Measurements from ENCODE around the gene SLC37A1. TPM values are rescaled to one million over a fixed set of nuclear protein-coding genes. Genes with fewer than 3 reads are reported as not detected.
A peak's percentile ranks its signal among the peaks of the same experiment; 100 is the strongest.

SLC37A1 gene
- total and polyA plus RNA-seq, 2 donors from 2014 or later: 3.4 to 21.8 TPM

DNA sequence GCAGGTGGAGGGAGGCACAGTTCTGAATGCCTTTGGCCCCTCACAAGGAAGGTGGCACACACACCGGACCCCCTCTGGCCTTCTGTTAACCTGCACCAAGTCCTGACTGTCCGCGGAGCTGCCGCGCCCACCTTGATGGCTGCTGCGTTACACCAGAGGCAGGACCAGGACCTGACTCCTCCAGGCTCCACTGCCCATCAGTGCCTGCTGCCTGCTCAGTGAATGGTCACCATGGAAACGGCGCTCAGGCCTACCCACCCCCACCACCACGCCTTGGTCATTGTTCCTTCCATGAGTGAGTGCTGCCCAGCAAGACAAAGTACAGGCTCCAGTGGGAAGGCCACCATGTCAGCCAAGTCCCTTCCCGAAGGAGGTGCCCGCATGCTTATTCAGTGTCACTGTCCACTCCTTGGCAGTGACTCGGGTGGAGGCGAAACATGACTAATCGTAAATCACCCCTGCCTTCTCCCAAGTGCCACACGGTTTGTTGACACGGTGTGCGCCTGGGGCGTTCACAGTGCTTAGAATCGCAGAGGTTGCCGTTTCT, 57.3 kb downstream of the SLC37A1 start:
- intact Hi-C loops (cut with DNase I): no loop called here
- peaks cover 0 to 4% (median 3%) of the 10 kb centered on the region in 3 donors for H3K36me3 ChIP-seq (ENCODE audit: control insufficient read depth in 2 of 3, insufficient read depth in 3 of 3, low read length in 3 of 3)

DNA sequence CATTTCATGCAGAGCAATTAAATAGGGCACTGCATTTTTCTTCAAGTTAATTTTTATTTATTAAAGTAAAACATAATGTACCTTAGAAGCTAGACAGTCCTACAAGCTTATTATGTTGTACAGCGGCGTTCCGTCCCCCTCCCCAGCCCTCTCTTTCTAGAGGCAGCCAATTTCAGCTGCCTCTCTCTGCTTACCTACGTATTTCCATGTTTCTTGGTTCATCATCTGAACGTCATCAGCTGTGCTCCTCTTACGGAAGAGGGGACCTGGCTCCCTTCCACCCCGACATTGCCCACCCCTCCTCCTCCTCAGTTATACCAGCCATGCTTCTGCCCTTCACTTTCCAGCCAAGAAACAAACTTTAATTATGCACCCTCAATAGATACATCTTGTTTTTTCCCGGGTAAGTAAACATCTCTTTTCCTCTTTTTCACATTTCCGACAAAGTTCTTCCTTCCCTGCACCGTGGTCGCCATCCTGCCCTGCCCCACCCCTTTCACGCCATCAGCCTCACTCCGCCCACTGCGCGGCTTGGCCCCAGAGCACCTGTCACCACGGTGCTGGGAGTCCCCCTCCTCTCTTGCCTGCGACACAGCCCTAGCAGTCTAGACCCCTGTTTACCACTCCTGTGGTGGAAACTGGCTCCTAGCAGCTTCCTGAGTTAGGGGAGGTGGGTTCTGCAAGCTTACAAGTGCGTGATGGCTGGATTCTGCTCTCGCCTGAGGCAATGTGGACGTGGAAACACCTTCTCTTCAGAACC, 57.9 kb downstream of the SLC37A1 start:
- no peak overlapping the region for H3K27ac ChIP-seq (ENCODE audit: low read depth in 2 of 2, low read length in 2 of 2)
- no peaks in the 10 kb centered on the region for H3K27me3 ChIP-seq (ENCODE audit: control insufficient read depth, insufficient read depth, low read length)
- DNase-seq: peak in 2 of 5 donors; percentile 47 to 61
- peaks cover 0 to 4% (median 3%) of the 10 kb centered on the region in 3 donors for H3K36me3 ChIP-seq (ENCODE audit: control insufficient read depth in 2 of 3, insufficient read depth in 3 of 3, low read length in 3 of 3)
- H3K4me1 ChIP-seq (ENCODE audit: control insufficient read depth in 2 of 3, insufficient read depth in 2 of 3, low read depth in 1 of 3, low read length in 3 of 3): peaks cover 0 to 3% (median 2%) of the 10 kb centered on the region in 3 donors
- no peak overlapping the region for H3K9ac ChIP-seq (ENCODE audit: low read length in 3 of 3)
- no peak for FAIRE-seq
- TF ChIP-seq, protein P1, sequence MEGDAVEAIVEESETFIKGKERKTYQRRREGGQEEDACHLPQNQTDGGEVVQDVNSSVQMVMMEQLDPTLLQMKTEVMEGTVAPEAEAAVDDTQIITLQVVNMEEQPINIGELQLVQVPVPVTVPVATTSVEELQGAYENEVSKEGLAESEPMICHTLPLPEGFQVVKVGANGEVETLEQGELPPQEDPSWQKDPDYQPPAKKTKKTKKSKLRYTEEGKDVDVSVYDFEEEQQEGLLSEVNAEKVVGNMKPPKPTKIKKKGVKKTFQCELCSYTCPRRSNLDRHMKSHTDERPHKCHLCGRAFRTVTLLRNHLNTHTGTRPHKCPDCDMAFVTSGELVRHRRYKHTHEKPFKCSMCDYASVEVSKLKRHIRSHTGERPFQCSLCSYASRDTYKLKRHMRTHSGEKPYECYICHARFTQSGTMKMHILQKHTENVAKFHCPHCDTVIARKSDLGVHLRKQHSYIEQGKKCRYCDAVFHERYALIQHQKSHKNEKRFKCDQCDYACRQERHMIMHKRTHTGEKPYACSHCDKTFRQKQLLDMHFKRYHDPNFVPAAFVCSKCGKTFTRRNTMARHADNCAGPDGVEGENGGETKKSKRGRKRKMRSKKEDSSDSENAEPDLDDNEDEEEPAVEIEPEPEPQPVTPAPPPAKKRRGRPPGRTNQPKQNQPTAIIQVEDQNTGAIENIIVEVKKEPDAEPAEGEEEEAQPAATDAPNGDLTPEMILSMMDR (IDR thresholded peaks at IDR 0.05; ENCODE audit: borderline replicate concordance, extremely low read depth, insufficient read depth): no peak
- no peaks in the 10 kb centered on the region for H3K9me3 ChIP-seq (ENCODE audit: control insufficient read depth in 2 of 3, insufficient read depth in 1 of 3, low read length in 3 of 3)
- intact Hi-C loops (cut with DNase I): no loop called here
- no peak overlapping the region for H3K4me3 ChIP-seq (ENCODE audit: low read length in 3 of 3)

More for the DNA sequence above, 57.3 kb downstream of the SLC37A1 start:
- DNase-seq (peak; percentile 94 to 96 (median 95)), FAIRE-seq (no peak)
- Histone ChIP-seq H3K27ac (ENCODE audit: low read depth in 2 of 2, low read length in 2 of 2) (no peak overlapping the region), H3K9me3 (ENCODE audit: control insufficient read depth in 2 of 3, insufficient read depth in 1 of 3, low read length in 3 of 3) (no peaks in the 10 kb centered on the region), H3K4me3 (ENCODE audit: low read length in 3 of 3) (no peak overlapping the region), H3K4me1 (ENCODE audit: control insufficient read depth in 2 of 3, insufficient read depth in 2 of 3, low read depth in 1 of 3, low read length in 3 of 3) (peaks cover 0 to 3% (median 2%) of the 10 kb centered on the region in 3 donors), H3K27me3 (ENCODE audit: control insufficient read depth, insufficient read depth, low read length) (no peaks in the 10 kb centered on the region), H3K9ac (ENCODE audit: low read length in 3 of 3) (no peak overlapping the region)
- TF ChIP-seq, protein P1 (IDR thresholded peaks at IDR 0.05; ENCODE audit: borderline replicate concordance, extremely low read depth, insufficient read depth): no peak

DNA sequence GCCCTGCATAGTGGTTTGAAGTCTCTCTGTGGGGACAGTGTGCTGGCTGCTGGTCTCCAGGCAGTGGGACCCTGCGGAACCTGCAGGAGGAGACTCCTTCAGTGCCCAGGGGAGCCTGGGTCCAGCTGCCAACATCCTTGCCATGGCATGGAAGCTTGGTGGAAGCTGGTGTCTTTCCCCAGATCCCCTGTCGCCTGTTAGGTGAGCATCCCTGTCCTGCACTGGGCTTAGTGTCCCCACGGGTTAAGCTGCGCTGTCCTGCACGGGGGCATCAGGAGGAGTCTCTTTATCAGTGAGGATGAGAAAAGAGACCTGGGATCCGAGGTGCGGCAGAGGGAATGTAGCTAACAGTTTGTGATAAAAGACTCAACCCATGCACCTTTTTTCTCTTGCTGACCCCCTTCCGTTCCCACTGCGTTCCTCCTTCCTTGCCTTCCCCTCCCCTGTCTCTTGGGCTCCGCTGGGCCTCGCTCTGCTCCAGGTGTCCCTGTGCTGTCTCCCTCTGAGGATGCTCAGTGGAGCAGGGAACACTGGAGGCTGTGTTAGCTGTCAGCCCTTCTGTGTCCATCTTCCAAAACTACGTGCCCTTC, 59.3 kb downstream of the SLC37A1 start:
- peaks cover 0 to 4% (median 3%) of the 10 kb centered on the region in 3 donors for H3K36me3 ChIP-seq (ENCODE audit: control insufficient read depth in 2 of 3, insufficient read depth in 3 of 3, low read length in 3 of 3)
- no peak for FAIRE-seq
- intact Hi-C loops (cut with DNase I): no loop called here
- H3K27ac ChIP-seq (ENCODE audit: low read depth in 2 of 2, low read length in 2 of 2): no peak overlapping the region
- DNase-seq: peak in 2 of 5 donors; percentile 32 to 44
- no peak overlapping the region for H3K9ac ChIP-seq (ENCODE audit: low read length in 3 of 3)
- H3K27me3 ChIP-seq (ENCODE audit: control insufficient read depth, insufficient read depth, low read length): no peaks in the 10 kb centered on the region
- no peak overlapping the region for H3K4me3 ChIP-seq (ENCODE audit: low read length in 3 of 3)
- TF ChIP-seq, protein P1 (IDR thresholded peaks at IDR 0.05; ENCODE audit: borderline replicate concordance, extremely low read depth, insufficient read depth): no peak
- H3K9me3 ChIP-seq (ENCODE audit: control insufficient read depth in 2 of 3, insufficient read depth in 1 of 3, low read length in 3 of 3): no peaks in the 10 kb centered on the region
- peaks cover 0 to 3% (median 2%) of the 10 kb centered on the region in 3 donors for H3K4me1 ChIP-seq (ENCODE audit: control insufficient read depth in 2 of 3, insufficient read depth in 2 of 3, low read depth in 1 of 3, low read length in 3 of 3)

Measured in kidney (tissue), 14 donors.